Measurements from ENCODE around the gene IFITM2.

The IFITM2 gene

GRCh38 chr11:278001-278951 lies 29.3 kb upstream of the IFITM2 start, which contains the start of gene NLRP6:
TSS of gene NLRP6 (plus strand) at chr11:278407. CDS start at chr11:278570, 163 bp downstream.
- Histone ChIP-seq H4K20me1 (ENCODE audit: insufficient read depth, low read length) (no peaks in the 10 kb centered on the region), H3K36me3 (replicated peaks; ENCODE audit: low read depth, low read length) (peaks cover 3% of the 10 kb centered on the region), H3K4me2 (ENCODE audit: low read length) (no peak within 1 kb of the TSS), H3K4me1 (ENCODE audit: low read length) (peaks cover 10% of the 10 kb centered on the region), H3K9ac (ENCODE audit: low read length) (no peak within 1 kb of the TSS), H3K79me2 (ENCODE audit: low read length) (no peaks in the 10 kb centered on the region), H3K27ac (ENCODE audit: low read length) (no peak within 1 kb of the TSS), H2AFZ (ENCODE audit: low read depth, low read length) (no peak within 1 kb of the TSS), H3K27me3 (ENCODE audit: low read depth, low read length) (no peaks in the 10 kb centered on the region), H3K9me3 (ENCODE audit: insufficient read depth, low read length) (no peaks in the 10 kb centered on the region), H3K4me3 (ENCODE audit: low read length) (no peak within 1 kb of the TSS)
- TF ChIP-seq EZH2phosphoT487 (IDR thresholded peaks at IDR 0.05; ENCODE audit: low read depth) (no peak), CTCF (IDR thresholded peaks at IDR 0.05; ENCODE audit: low read depth, low read length) (no peak)

- Histone ChIP-seq H3K36me3 (replicated peaks; ENCODE audit: low read depth, low read length) (peaks cover 3% of the 10 kb centered on the region), H3K4me1 (ENCODE audit: low read length) (peaks cover 10% of the 10 kb centered on the region), H3K4me2 (ENCODE audit: low read length) (no peak overlapping the region), H3K9me3 (ENCODE audit: insufficient read depth, low read length) (no peaks in the 10 kb centered on the region), H3K9ac (ENCODE audit: low read length) (no peak overlapping the region), H3K27ac (ENCODE audit: low read length) (no peak overlapping the region), H3K27me3 (ENCODE audit: low read depth, low read length) (no peaks in the 10 kb centered on the region), H4K20me1 (ENCODE audit: insufficient read depth, low read length) (no peaks in the 10 kb centered on the region), H2AFZ (ENCODE audit: low read depth, low read length) (no peak overlapping the region), H3K79me2 (ENCODE audit: low read length) (no peaks in the 10 kb centered on the region), H3K4me3 (ENCODE audit: low read length) (no peak overlapping the region)
- TF ChIP-seq CTCF (IDR thresholded peaks at IDR 0.05; ENCODE audit: low read depth, low read length): no peak
These were observed 28.3 kb upstream of the IFITM2 start for GRCh38 chr11:279040-279965.

- Histone ChIP-seq H3K27ac (ENCODE audit: low read length) (no peak overlapping the region), H3K4me2 (ENCODE audit: low read length) (no peak overlapping the region), H3K27me3 (ENCODE audit: low read depth, low read length) (no peaks in the 10 kb centered on the region), H4K20me1 (ENCODE audit: insufficient read depth, low read length) (no peaks in the 10 kb centered on the region), H3K4me3 (ENCODE audit: low read length) (no peak overlapping the region), H3K4me1 (ENCODE audit: low read length) (peaks cover 3% of the 10 kb centered on the region), H3K36me3 (replicated peaks; ENCODE audit: low read depth, low read length) (peaks cover 3% of the 10 kb centered on the region), H2AFZ (ENCODE audit: low read depth, low read length) (no peak overlapping the region), H3K79me2 (ENCODE audit: low read length) (no peaks in the 10 kb centered on the region), H3K9ac (ENCODE audit: low read length) (no peak overlapping the region), H3K9me3 (ENCODE audit: insufficient read depth, low read length) (no peaks in the 10 kb centered on the region)
- TF ChIP-seq CTCF (IDR thresholded peaks at IDR 0.05; ENCODE audit: low read depth, low read length): no peak
These were observed 27.5 kb upstream of the IFITM2 start for GRCh38 chr11:279966-280705.
